ENCODE measurements around the gene HIC1.

The HIC1 gene

DNA sequence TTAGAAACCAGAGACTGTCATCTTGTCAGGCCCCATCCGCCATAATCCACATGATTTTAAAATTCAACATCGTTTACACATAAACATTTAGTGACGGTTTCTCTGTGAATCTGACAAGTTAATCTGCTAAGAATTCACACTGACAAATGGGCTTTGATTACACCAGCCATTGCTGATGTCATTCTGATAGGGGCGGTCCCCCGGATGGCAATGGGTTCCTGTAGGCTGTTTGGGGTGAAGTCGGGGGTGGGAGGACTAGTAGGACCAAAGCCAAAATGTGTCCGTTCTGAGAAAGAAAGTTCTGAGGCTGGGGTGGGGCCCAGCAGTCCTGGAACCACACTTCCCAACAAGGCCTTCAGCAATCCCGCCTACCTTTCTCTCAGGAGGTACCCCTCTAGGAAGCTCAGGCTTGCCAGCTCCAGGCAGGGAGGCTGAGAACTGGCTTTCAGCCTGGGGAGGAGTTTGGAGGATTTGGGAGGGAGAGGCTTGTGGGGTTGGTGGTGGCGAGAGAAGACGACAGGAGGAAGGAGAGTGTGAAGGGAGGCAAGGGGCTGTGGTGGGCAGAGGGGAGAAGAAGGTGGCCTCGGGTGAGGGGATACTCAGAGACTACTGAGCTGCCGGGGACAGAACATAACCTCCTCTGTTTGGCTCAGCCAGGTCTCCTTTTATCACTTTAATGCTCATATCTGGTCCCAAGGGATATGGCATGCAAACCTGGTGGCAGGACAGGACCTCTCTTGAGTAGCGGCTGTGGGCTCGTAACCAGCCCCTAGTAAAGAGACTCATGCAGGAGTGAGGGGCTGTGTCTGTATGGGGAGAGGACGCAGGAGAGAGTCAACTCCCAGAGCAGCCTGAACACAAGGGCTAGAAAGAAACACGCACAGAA lies 8.6 kb downstream of the HIC1 start:
- Histone ChIP-seq H2BK120ac (ENCODE audit: low read depth, low read length) (no peak overlapping the region), H2AK5ac (ENCODE audit: low read length) (no peak overlapping the region), H2BK15ac (replicated peaks; ENCODE audit: low read depth) (no peak overlapping the region), H3K79me2 (ENCODE audit: control insufficient read depth, insufficient read depth, low read length) (no peaks in the 10 kb centered on the region), H3K27me3 (ENCODE audit: insufficient read depth, low read length, poor library complexity) (no peaks in the 10 kb centered on the region), H3K79me1 (ENCODE audit: low read length) (no peaks in the 10 kb centered on the region), H4K8ac (ENCODE audit: low read depth, low read length) (no peak overlapping the region), H3K4ac (ENCODE audit: low read depth, low read length) (no peak overlapping the region), H3K56ac (ENCODE audit: low read length) (peak overlapping the region; percentile 30), H3K4me1 (ENCODE audit: control insufficient read depth, low read depth, low read length) (peaks cover 8% of the 10 kb centered on the region), H4K5ac (ENCODE audit: low read length) (no peak overlapping the region), H3K4me2 (ENCODE audit: low read length) (no peak overlapping the region), H3K4me3 (ENCODE audit: low read length) (no peak overlapping the region), H3K36me3 (ENCODE audit: control insufficient read depth, insufficient read depth, low read length) (no peaks in the 10 kb centered on the region), H3K18ac (ENCODE audit: low read length) (peak overlapping the region; percentile 10), H2BK5ac (ENCODE audit: low read length) (no peak overlapping the region), H3K9ac (ENCODE audit: low read length) (no peak overlapping the region), H3K27ac (ENCODE audit: low read depth, low read length) (peak overlapping the region; percentile 22), H3K23ac (ENCODE audit: low read length) (no peak overlapping the region)
- peak; percentile 70 for DNase-seq
- WGBS (ENCODE audit: extremely low coverage, insufficient coverage, low lambda C conversion rate): no CpG with 5 or more reads among the region's 16 CpGs

DNA sequence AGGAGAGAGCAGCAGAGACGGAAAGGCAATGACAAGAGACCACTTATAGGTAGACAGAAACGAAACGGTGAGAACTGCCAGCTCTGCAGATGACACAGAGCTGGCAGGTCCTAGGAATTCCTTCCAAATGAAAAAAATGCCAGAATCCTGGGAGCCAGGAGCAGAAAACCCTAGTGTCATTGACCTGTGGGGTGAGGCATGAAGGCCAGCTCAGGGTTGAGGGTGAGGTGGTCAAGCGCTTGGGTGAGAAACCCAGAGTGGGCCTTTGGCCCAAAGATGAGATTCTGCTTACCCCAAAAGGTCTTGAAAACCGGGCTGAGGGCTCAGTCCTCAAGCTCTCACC lies 9.2 kb downstream of the HIC1 start:
- H3K4me1 ChIP-seq (ENCODE audit: control insufficient read depth, low read depth, low read length): peaks cover 8% of the 10 kb centered on the region
- H3K4me3 ChIP-seq (ENCODE audit: low read length): no peak overlapping the region
- no peak overlapping the region for H2BK5ac ChIP-seq (ENCODE audit: low read length)
- H3K9ac ChIP-seq (ENCODE audit: low read length): no peak overlapping the region
- H2AK5ac ChIP-seq (ENCODE audit: low read length): no peak overlapping the region
- H3K56ac ChIP-seq (ENCODE audit: low read length): peak overlapping the region; percentile 30
- no peak overlapping the region for H4K5ac ChIP-seq (ENCODE audit: low read length)
- DNase-seq: no peak
- H3K4me2 ChIP-seq (ENCODE audit: low read length): no peak overlapping the region
- no peaks in the 10 kb centered on the region for H3K36me3 ChIP-seq (ENCODE audit: control insufficient read depth, insufficient read depth, low read length)
- no peaks in the 10 kb centered on the region for H3K27me3 ChIP-seq (ENCODE audit: insufficient read depth, low read length, poor library complexity)
- H2BK15ac ChIP-seq (replicated peaks; ENCODE audit: low read depth): no peak overlapping the region
- no peak overlapping the region for H3K23ac ChIP-seq (ENCODE audit: low read length)
- no peaks in the 10 kb centered on the region for H3K79me1 ChIP-seq (ENCODE audit: low read length)
- no peaks in the 10 kb centered on the region for H3K79me2 ChIP-seq (ENCODE audit: control insufficient read depth, insufficient read depth, low read length)
- no peak overlapping the region for H2BK120ac ChIP-seq (ENCODE audit: low read depth, low read length)
- WGBS (ENCODE audit: extremely low coverage, insufficient coverage, low lambda C conversion rate): no CpG with 5 or more reads among the region's 5 CpGs
- no peak overlapping the region for H3K18ac ChIP-seq (ENCODE audit: low read length)
- H4K8ac ChIP-seq (ENCODE audit: low read depth, low read length): no peak overlapping the region
- no peak overlapping the region for H3K27ac ChIP-seq (ENCODE audit: low read depth, low read length)
- H3K4ac ChIP-seq (ENCODE audit: low read depth, low read length): no peak overlapping the region

DNA sequence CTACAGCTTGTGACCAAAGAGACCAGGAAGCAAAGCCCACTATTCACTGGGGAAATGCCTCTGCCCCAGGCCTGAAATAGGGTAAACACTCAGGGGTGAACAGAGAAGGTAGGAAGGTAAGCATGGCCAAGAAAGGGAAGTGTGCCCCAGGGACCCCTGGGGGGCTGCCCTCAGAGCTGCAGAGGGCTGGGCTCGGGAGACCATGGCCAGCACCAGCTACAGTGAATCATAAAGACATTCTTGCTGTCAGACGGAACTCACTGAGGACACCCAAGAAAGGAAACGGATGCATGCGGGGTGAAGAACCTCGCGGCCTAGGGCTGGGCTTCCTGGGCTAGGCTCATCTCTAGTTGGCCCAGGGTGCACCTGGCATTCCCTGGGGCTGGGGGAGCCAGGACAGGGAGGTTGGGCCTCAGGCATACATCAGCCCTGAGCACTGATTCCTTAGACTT lies 9.6 kb downstream of the HIC1 start:
- no peak overlapping the region for H3K23ac ChIP-seq (ENCODE audit: low read length)
- no peak for DNase-seq
- no peak overlapping the region for H3K4ac ChIP-seq (ENCODE audit: low read depth, low read length)
- no peak overlapping the region for H4K8ac ChIP-seq (ENCODE audit: low read depth, low read length)
- no peak overlapping the region for H2BK15ac ChIP-seq (replicated peaks; ENCODE audit: low read depth)
- no peak overlapping the region for H3K18ac ChIP-seq (ENCODE audit: low read length)
- H3K27ac ChIP-seq (ENCODE audit: low read depth, low read length): no peak overlapping the region
- peaks cover 8% of the 10 kb centered on the region for H3K4me1 ChIP-seq (ENCODE audit: control insufficient read depth, low read depth, low read length)
- no peak overlapping the region for H3K4me2 ChIP-seq (ENCODE audit: low read length)
- H2BK120ac ChIP-seq (ENCODE audit: low read depth, low read length): no peak overlapping the region
- no peaks in the 10 kb centered on the region for H3K36me3 ChIP-seq (ENCODE audit: control insufficient read depth, insufficient read depth, low read length)
- no peak overlapping the region for H2BK5ac ChIP-seq (ENCODE audit: low read length)
- H2AK5ac ChIP-seq (ENCODE audit: low read length): peak overlapping the region; percentile 57
- no peak overlapping the region for H3K4me3 ChIP-seq (ENCODE audit: low read length)
- H3K79me1 ChIP-seq (ENCODE audit: low read length): no peaks in the 10 kb centered on the region
- H3K9ac ChIP-seq (ENCODE audit: low read length): peak overlapping the region; percentile 21
- H4K5ac ChIP-seq (ENCODE audit: low read length): no peak overlapping the region
- no peaks in the 10 kb centered on the region for H3K79me2 ChIP-seq (ENCODE audit: control insufficient read depth, insufficient read depth, low read length)
- no CpG with 5 or more reads among the region's 6 CpGs for WGBS (ENCODE audit: extremely low coverage, insufficient coverage, low lambda C conversion rate)
- H3K56ac ChIP-seq (ENCODE audit: low read length): no peak overlapping the region
- H3K27me3 ChIP-seq (ENCODE audit: insufficient read depth, low read length, poor library complexity): no peaks in the 10 kb centered on the region

DNA sequence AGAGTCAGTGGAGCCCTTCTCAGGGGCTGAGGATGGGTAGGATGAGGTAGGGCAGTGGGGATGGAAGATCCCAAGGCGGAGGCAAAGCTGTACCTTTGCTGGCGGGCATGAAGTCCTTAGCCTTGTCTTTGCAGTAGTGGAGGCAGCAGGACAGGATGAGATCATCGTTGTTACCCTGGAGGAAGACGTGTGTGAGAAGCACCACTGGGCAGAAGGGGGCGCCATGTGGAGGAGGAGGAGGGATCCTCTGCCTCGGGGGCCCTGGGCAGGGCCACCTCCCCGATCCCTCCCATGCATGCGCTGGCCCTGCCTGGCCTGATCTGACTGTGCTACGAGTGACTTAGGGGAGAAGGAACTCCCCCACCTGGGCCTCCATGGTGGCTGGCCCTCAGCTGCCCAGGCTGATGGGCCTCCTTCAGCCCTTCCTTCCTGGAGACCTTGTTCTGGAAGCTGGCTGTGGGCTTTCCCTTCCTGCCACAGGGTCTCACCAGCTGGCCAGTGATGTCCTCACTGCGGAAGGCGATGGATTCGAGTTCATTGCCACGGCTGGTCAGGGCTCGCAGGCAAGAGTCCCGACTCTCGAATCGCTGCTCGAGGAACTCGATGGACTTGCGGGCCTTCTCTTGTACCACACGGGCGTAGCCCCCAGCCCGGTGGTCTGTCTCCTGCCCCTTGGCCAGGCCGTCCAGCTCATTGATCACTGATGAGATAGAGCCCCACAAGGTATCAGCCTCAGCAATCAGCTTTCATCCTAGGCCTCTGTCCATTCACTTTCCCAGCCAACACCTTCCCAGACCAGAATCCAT lies 10.3 kb downstream of the HIC1 start:
- Histone ChIP-seq H3K4me2 (ENCODE audit: low read length) (no peak overlapping the region), H4K8ac (ENCODE audit: low read depth, low read length) (no peak overlapping the region), H2BK120ac (ENCODE audit: low read depth, low read length) (no peak overlapping the region), H3K56ac (ENCODE audit: low read length) (no peak overlapping the region), H3K23ac (ENCODE audit: low read length) (no peak overlapping the region), H2AK5ac (ENCODE audit: low read length) (peak overlapping the region; percentile 57), H3K79me2 (ENCODE audit: control insufficient read depth, insufficient read depth, low read length) (no peaks in the 10 kb centered on the region), H3K18ac (ENCODE audit: low read length) (no peak overlapping the region), H3K27me3 (ENCODE audit: insufficient read depth, low read length, poor library complexity) (no peaks in the 10 kb centered on the region), H4K5ac (ENCODE audit: low read length) (no peak overlapping the region), H3K4me1 (ENCODE audit: control insufficient read depth, low read depth, low read length) (peaks cover 8% of the 10 kb centered on the region), H3K9ac (ENCODE audit: low read length) (peak overlapping the region; percentile 21), H2BK5ac (ENCODE audit: low read length) (no peak overlapping the region), H3K79me1 (ENCODE audit: low read length) (no peaks in the 10 kb centered on the region), H2BK15ac (replicated peaks; ENCODE audit: low read depth) (no peak overlapping the region), H3K4me3 (ENCODE audit: low read length) (no peak overlapping the region), H3K27ac (ENCODE audit: low read depth, low read length) (no peak overlapping the region), H3K36me3 (ENCODE audit: control insufficient read depth, insufficient read depth, low read length) (no peaks in the 10 kb centered on the region), H3K4ac (ENCODE audit: low read depth, low read length) (no peak overlapping the region)
- WGBS (ENCODE audit: extremely low coverage, insufficient coverage, low lambda C conversion rate): no CpG with 5 or more reads among the region's 24 CpGs
- peak; percentile 92 for DNase-seq

DNA sequence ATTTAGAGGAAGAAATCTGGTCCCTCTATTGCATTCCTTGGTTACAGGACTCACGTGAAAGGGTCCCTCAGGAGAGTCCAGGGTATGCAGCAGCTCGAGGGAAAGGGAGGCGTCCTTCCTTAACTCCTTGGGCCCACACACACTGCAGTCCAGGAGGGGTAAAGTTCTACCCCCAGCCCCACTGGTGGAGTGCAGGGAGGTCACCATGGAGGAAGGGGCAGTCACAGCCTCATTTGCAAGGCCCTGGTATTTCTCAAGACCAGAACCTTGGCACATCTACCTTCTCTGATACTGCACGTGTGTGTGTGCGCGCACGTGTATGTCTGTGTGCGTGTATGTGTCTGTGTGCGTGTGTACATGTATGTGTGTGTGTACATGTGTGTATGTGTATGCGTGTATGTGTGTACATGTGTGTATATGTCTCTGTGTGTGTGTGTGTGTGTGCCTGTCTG lies 11.1 kb downstream of the HIC1 start:
- no peak overlapping the region for H3K4me3 ChIP-seq (ENCODE audit: low read length)
- H3K9ac ChIP-seq (ENCODE audit: low read length): no peak overlapping the region
- H3K27me3 ChIP-seq (ENCODE audit: insufficient read depth, low read length, poor library complexity): no peaks in the 10 kb centered on the region
- no peak for DNase-seq
- H3K79me1 ChIP-seq (ENCODE audit: low read length): no peaks in the 10 kb centered on the region
- peaks cover 8% of the 10 kb centered on the region for H3K4me1 ChIP-seq (ENCODE audit: control insufficient read depth, low read depth, low read length)
- H2BK15ac ChIP-seq (replicated peaks; ENCODE audit: low read depth): no peak overlapping the region
- H3K4ac ChIP-seq (ENCODE audit: low read depth, low read length): no peak overlapping the region
- no peak overlapping the region for H3K27ac ChIP-seq (ENCODE audit: low read depth, low read length)
- peak overlapping the region; percentile 30 for H3K23ac ChIP-seq (ENCODE audit: low read length)
- H3K56ac ChIP-seq (ENCODE audit: low read length): peak overlapping the region; percentile 34
- no peak overlapping the region for H3K4me2 ChIP-seq (ENCODE audit: low read length)
- H3K79me2 ChIP-seq (ENCODE audit: control insufficient read depth, insufficient read depth, low read length): no peaks in the 10 kb centered on the region
- H2BK5ac ChIP-seq (ENCODE audit: low read length): no peak overlapping the region
- no peak overlapping the region for H2AK5ac ChIP-seq (ENCODE audit: low read length)
- no peak overlapping the region for H4K8ac ChIP-seq (ENCODE audit: low read depth, low read length)
- H2BK120ac ChIP-seq (ENCODE audit: low read depth, low read length): no peak overlapping the region
- WGBS (ENCODE audit: extremely low coverage, insufficient coverage, low lambda C conversion rate): no CpG with 5 or more reads among the region's 10 CpGs
- no peak overlapping the region for H3K18ac ChIP-seq (ENCODE audit: low read length)
- no peaks in the 10 kb centered on the region for H3K36me3 ChIP-seq (ENCODE audit: control insufficient read depth, insufficient read depth, low read length)
- no peak overlapping the region for H4K5ac ChIP-seq (ENCODE audit: low read length)

Data from mesendoderm (in vitro differentiated cells).